Fibroblast of skin of right quadriceps (primary cell): ENCODE data around the gene IL13RA1.
"Not testable (repeated sequence)": the region's sequence is repeated elsewhere in the genome, so short reads cannot be mapped to it uniquely, and the experiment has no call there.

Experiments
- DNase-seq: peaks from one replicate; pipeline ENCODE4 v3.0.0-alpha.2; 2013

The IL13RA1 gene

DNA sequence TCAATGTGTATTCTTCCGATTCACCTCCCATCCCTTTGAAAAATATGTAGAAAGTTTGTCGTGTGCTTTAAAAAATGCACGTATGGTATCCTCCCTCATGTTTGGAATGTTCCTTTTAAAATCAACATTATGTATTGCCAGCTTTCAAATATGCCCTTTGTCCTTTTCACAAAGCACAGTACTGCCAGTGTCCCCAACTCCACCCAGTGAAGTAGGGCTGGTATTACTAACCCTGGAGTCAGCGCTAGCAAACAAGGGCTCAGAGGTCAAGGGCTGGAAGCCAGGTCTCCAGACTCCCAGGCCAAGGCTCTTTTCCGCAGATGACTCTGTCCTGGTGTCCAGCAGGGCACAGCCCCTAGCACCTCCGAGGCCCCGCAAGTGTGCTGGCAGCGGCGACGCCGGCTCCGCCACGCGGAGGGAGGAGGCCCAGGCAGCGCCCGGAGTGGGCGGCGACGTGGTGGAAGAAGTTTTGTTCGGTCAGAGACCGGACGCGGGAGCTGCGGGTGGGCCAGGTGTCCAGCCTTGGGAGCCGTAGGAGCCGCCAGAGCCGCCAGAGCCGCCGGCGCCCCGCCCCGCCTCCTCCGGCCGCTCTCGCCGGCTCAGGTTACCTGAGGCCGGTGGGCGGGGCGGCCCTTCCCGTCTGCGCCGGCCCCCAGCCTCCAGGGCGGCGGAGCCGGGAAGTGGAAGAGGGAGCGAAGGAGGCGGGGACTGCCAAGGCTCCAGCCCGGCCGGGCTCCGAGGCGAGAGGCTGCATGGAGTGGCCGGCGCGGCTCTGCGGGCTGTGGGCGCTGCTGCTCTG lies at the start of gene IL13RA1:
TSS of gene IL13RA1 (plus strand) at position 720 of the 799 bp plus-strand sequence. CDS start at position 753, 33 bp downstream.
- DNase-seq: peak; percentile 84

DNA sequence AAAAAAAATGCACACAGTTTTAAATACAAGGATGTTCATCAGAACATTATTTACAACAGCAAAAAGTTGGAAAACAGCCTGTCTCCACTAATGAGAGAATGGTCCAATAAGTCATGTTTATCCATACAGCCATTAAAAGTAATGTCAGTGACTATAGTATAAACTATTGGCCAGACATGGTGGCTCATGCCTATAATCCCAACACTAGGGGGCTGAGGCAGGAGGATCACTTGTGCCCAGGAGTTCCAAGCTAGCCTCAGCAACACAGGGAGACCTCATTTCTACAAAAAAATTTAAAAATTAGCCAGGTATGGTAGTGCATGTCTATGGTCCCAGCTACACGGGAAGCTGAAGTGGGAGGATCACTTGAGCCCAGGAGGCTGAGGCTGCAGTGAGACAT lies 48.1 kb upstream of the IL13RA1 start:
- DNase-seq: no peak

DNA sequence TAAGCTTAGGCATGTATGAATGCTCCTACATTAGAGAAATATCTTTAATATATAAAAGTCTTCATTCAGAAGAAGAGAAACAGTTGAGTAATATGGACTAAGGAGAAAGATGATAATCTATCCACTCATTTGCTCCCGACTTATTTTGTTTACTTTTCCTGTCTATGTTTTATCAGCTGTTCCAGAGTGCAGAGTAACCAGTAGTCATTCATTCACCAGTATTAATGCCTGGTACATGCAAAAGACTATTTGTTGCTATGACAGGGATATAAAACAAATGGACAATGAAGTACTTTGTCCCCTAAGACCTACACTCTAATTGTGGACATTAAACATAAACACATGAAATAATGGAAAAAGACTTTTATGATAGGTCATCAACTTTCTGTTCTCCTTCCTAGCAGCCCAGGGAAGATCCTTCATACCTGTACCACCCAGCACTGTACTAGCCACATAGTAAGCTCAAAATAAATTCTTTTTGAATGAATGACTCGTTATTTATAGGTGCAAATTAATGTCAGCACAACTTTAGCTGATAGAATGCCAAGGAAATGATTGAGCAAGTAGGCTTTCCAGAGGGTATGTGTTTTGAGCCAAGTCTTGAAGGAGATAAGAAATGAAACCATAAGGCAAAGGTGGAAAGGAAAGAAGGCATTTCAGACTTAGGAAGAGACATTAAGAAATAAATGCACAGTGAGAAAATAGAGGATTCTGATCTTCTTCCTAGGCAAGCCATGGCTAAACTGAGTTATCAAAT lies 45.0 kb upstream of the IL13RA1 start:
- no peak for DNase-seq

DNA sequence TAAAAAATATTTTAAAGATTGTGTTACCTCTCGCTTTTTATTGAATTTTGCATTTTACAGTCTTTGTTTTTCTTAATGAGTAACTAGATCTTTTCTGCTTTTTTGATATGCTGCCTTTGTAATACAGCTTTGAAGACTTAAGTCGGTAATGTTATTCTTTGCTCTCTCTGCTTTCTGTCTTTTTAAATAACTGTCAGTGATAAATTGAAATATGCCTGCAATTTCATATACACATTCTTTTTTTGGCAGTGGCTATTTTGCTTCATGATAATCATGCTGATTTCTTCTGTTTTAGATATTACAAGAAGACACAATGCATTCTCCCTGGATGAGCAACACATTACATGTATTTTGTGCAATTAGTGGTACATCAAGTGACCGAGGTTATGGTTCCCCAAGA lies 42.0 kb upstream of the IL13RA1 start:
- DNase-seq: no peak

DNA sequence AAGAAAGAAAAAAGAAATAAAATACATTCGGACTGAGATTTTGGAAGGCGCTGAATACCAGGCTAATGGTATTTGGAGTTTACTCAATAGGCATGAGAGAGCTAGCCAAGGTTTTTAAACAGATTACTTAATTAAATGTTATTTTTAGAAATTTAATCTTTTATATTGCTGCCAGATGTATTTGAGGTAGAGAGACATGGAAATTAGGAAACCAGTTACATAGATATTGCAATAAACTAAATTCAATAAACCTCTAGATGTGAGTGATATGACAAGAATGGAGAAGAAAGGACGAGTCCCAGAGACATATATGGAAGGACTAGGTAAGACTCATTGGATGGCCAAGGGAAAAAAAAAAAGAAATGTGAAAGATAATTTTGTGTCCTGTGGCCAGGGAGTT lies 38.5 kb upstream of the IL13RA1 start:
- no peak for DNase-seq

DNA sequence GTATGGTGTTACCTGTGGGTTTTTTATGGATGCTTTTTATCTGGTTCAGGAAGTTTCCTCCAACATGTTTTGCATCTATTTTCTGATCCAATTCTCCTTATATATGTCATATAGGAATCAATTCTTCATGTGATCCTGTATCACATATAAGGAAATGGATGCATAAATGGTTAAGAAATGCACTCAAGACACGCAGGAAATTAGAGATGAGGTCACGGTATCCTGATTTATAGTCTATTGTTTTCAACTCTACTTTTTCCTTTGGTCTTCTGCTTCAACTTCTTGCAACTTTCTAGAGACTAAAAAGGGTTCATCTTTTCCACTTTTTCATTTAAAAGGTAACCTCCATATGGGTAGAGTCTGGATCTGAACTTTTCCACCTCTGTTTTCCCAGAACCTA lies 33.6 kb upstream of the IL13RA1 start:
- no peak for DNase-seq

DNA sequence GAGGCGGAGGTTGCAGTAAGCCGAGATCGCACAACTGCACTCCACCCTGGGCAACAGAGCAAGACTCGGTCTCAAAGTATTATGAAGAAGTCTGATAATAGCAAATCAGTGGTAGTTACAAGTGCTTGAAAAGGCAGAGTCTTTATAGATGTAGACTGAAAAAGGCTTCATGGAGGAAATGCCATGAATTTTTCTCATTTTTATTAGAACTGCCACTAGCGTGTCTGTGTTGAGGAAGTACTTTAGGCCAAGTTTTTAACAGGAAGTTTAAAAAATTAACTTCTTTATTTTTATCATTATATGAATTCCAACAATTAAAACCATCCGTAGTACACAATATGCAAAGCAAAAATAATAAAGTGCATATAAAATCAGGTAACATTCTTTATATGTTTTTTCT lies 32.8 kb upstream of the IL13RA1 start:
- DNase-seq: peak; percentile 9

DNA sequence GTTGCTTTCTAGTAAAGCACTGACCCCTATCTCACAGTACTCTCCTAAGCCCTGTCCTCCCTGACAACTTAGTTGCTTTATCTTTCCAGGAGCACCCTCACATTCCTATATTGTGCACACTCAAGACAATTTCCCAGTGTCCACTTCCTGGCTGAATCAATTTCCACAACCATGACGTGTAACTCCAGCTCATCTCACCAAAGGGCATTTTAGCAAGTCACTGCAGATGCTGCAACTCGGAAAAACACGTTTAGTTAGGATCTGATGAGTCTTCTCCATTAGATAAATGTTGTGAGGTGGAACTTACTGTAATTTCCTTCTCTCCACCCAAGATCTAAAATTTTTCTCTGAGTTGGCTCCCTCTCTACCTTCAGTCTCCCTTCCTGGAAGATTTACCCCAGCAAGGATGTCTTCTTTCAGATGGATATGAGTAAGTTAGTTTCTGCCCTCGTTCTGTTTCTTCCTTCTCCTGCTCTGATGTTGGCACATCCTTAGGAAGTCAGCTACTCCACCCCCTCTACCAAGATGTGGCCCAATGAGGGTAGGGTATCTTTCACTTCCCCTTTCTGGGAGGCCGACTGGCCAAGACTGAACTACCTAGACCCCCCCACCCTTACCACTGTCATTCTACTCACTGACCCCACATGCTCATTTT lies 28.8 kb upstream of the IL13RA1 start:
- DNase-seq: no peak

DNA sequence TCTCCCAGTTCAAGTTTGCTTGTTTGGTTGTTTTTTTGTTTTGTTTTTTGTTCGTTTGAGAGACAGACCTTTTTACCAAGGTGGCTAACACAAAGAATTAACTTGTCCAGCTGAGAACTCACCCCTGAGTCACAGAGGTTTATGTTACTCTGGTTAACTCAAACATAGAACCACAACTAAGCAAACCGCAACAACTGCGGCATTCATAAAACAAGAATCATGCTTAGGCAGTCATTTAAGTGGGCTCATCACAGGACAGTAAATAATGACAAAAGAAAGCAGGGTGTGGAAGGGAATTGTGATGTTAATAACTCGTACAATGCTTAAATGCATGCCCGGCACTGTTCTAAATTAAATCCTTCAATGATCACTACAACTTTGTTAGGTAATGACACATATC lies 24.7 kb upstream of the IL13RA1 start:
- no peak for DNase-seq

DNA sequence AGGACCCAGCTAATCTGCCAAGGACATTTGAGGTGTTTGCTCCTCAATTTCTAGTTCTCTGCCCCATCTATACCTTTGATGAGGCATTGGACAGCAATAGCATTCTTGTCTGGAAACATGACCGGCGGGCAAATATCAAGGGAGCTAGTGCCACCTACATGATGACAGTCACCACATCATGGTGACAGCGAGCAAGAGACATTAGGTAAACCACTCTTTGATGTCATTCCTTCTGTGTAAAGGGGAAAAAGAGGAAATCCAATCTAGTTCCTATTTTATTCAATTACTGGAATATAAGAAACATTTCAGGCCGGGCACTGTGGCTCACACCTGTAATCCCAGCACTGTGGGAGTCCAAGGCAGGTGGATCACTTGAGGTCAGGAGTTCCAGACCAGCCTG lies 20.7 kb upstream of the IL13RA1 start:
- no peak for DNase-seq

DNA sequence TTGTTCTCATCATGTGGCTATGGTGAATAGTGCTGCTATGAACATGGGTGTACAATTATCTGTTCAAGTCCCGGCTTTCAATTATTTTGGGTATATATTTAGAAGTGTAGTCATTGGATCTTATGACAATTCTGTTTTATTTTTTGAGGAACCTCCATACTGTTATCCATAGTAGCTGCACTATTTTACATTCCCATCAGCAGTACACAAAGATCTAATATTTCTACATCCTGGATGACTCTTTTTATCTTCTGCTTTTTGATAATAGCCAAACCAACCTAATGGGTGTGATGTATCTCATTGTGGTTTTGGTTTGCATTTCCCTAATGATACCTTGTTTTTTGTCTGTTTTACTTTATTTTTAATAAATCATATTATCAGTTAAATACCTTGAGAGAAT lies 12.9 kb upstream of the IL13RA1 start:
- no peak for DNase-seq

DNA sequence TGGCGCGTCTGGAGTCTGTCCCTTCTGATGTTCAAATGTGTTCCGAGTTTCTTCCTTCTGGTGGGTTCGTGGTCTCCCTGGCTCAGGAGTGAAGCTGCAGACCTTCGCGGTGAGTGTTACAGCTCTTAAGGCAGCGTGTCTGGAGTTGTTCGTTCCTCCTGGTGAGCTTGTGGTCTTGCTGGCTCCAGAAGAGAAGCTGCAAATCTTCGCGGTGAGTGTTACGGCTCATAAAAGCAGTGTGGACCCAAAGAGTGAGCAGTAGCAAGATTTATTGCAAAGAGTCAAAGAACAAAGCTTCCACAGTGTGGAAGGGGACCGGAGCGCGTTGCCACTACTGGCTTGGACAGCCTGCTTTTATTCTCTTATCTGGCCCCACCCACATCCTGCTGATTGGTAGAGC lies 11.5 kb upstream of the IL13RA1 start:
- not testable (repeated sequence) for DNase-seq

DNA sequence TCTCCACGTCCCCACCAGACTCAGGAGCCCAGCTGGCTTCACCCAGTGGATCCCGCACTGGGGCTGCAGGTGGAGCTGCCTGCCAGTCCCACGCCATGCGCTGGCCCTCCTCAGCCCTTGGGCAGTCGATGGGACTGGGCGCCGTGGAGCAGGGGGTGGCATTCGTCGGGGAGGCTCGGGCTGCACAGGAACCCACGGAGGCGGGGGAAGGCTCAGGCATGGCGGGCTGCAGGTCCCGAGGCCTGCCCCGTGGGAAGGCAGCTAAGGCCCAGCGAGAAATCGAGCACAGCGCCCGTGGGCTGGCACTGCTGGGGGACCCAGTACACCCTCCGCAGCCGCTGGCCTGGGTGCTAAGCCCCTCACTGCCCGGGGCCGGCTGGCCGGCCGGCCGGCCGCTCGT lies 10.6 kb upstream of the IL13RA1 start:
- not testable (repeated sequence) for DNase-seq

DNA sequence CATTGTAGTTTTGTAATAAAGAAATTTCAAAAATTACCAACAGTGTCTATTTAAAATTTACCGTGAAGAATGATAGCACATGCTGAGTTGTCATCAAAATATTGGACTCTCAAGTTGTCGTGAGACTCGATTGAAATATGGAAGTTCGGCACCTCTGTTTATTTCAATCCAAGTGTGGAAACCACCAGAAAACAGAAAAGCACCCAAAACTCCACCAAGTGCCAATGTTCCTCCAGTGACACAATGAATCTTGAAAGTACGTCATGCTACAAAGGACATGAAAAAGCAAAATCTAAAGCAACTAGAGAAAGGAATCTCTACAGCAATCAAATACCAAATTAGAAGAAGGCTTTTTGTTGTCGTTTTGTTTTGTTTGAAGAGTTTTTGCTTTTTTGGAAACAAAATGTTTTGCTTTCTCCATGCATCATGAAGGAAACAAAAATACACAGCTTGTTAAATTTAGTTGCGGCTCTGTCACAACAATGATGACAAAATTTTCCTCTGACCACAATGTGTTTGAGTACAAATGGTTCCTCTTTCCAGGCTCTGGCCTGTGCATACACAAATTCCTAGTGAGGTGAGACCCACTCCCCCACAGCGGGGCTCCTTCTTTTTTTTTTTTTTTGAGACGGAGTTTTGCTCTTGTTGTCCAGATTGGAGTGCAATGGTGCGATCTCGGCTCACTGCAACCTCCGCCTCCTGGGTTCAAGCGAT lies 9.6 kb upstream of the IL13RA1 start:
- DNase-seq: no peak

DNA sequence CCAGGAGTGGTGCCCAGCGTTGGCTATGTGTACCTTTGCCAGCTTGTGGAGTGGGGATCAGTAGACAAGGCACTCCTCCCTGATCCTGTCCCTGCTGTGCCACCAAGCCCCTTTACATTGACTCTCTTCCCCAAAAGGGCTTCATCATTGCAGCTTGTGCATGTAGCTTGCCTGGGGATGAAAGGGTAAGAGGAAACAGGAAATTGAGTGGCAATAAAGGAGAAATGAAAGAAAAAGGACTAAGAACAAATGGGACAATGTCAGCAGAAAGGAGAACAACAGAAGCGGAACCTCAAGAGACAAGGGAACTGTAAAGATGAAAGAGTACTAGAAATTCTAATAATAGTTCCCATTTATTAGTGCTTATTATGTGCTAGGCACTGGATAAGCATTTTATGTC lies 8.7 kb upstream of the IL13RA1 start:
- DNase-seq: no peak

DNA sequence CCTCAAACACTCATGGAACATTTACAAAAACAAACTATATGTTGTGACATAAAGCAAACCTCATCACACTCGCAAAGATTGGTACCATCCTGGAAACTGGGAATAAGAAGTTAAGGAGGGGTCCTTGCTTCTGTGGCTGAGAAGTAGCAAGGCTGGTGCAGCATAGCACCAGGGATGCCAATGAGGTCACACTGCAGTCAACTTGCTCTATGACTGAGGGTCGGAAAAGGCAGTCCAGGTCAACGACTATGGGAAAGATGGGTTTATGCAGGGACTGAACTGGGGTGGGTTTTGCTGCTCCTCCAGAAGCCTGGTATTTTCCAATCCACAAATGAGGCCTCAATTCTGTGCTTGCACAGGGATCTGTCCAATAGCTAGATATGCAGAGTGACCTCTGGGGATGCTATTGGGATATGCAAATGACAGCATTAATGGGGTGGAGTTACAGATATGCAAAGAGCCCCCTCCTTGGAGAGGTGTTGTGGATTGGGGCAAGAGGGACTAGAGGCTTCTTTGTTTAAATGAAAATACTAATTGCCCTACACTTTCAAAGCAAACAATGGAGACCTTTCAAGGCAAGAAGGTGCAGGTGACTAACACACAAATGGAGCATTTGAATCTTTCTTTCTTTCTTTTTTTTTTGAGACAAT lies 7.2 kb upstream of the IL13RA1 start:
- DNase-seq: no peak

DNA sequence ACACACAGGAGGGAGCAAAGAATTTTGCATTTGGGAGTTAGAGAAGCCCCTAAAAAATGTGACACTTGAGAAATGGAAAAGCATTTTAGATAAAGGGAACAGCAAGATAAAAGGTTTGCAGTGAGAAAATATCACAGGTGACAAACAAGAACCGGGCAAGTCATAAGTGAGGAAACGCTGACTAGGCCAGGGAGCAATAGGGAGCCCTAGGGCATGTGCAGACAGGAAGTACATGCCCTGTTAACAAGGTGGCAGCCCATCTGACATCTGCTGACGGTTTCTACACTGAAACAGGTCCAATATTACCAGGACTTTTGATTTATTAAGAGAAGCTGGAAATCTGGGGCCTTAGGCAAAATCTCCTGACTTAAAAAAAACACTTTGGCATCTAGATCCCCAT lies 4.0 kb upstream of the IL13RA1 start:
- DNase-seq: no peak

DNA sequence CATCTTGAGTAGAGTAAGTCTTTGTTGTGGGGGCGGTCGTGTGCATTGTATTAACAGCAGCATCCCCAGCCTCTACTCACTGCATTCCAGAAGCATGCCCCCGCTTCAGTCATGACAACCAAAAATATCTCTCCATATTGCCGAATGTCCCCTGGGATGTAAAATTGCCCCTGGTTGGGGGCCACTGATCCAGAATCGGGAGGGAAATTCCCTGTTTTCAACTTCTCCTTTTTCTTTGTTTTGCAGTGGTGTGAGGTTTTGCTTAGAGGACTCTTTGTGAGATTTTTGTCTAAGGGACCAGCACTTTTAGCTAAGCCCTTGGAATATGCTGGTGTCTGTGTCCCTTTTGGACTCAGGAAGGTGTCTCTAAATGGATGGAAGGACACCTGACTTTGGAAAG lies 3.0 kb upstream of the IL13RA1 start:
- DNase-seq: no peak

DNA sequence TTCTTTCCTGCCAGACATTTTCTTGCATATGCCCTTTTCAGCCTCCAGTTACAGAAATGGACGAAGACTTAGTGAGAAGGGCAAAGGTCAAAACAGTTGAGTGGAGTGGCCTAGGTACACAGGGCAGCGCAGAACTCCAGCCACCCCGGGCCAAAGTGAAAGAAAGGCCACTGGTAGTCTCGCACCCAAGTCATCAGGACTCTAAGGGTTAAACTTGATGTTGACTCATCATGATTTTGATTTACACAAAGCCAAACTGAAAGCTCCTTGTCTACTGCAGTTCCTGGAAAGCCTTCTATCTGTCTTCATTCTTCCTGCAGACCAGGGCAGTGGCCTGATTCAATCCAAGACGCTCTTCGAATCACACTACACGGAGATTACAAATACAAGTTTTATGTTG lies 2.6 kb upstream of the IL13RA1 start:
- peak; percentile 8 for DNase-seq

DNA sequence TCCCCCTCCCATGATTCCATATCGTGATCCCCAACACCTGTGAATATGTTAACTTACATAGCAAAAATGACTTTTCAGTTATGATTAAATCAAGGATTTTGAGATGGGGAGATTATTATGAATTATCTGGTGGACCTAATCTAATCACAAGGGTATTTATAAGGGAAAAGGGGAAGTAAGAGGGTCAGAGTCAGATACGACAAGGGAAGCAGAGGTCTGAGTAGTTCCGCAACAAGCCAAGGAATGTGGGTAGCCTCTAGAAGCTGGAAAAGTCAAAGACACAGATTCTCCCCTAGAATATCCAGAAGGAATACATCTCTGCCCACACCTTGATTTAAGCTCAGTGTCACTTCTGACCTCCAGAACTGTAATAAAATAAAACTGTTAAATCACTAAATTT lies 1.0 kb upstream of the IL13RA1 start:
- no peak for DNase-seq

DNA sequence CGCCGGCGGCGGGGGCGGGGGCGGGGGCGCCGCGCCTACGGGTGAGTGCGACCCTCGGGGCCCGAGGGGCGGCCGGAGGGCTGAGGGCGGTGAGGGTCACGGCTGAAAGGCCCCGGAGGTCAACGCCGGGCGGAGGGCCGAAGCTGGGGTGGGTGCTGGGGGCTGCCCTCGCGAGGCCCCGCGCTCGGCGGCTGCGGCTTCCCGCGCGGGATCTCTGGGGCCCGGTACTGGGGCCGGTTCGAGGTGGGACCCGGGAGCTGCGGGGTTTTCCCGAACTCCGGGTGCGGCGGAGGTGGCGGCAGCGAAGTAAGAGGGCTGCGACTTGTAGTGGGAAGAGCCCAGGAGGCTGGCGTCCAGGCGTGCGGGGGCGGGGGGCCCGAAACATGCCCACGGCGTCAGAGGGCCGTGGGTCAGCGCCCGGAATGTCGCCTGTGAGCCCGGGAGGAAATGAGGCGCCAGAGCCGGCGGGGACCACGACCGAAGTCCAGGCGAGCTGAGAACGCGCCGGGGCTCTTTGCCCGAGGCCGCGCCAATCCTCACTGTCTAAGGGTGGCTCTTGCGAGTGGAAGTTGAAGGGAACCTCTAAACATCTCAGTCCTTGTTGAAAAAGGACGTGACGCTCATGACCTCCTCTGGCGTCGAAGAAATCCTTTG lies 407 bp downstream of the IL13RA1 start:
- peak; percentile 10 for DNase-seq

DNA sequence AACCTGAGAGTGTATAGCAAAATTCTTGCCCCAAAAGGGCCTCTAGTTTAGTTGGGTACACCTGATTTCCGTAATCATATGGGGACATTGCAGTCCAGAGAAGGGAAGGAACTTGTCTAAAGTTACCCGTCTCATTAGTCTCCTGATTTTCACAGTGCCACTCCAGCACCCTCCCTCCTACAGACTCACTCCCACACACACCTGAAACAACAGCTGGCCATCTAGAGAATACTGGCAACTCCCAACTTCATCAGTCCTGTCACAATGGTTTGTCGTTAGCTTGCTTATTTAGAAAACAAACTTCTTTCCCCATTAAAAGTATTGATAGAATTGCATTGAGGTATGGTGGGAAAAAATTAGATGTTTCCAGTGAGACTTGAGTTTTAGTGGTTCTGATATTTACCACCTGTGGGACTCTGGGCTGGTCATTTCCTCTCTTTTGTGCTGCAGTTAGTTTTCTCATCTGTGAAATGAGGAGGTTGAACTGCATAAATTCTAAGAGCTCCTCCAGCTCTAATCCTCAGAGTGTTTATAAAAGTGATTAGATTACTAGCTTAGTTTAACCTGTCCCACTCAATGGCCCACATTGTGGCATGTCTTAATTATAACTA lies 1.7 kb downstream of the IL13RA1 start:
- DNase-seq: no peak
